Osteocyte (in vitro differentiated cells): ENCODE data around the gene IGF1. TPM values are rescaled to one million over a fixed set of nuclear protein-coding genes. Genes with fewer than 3 reads are reported as not detected.

ENCODE experiments used
- DNase-seq: peaks from one replicate; pipeline ENCODE4 v3.0.0; 2021; ENCODE audit warnings: mixed read lengths; ENCODE audit not compliant: unreplicated experiment; ENCODE audit errors: extremely low spot score
- H3K27ac Mint-ChIP-seq: one replicate; pipeline ENCODE4 v1.8.0; 2021; ENCODE audit warnings: mild to moderate bottlenecking, mixed read lengths; ENCODE audit not compliant: unreplicated experiment
- H3K27me3 Mint-ChIP-seq: one replicate; pipeline ENCODE4 v1.8.0; 2021; ENCODE audit warnings: mixed read lengths; ENCODE audit not compliant: unreplicated experiment
- H3K36me3 Mint-ChIP-seq: one replicate; pipeline ENCODE4 v1.8.0; 2021; ENCODE audit warnings: mixed read lengths; ENCODE audit not compliant: unreplicated experiment
- H3K4me1 Mint-ChIP-seq: one replicate; pipeline ENCODE4 v1.8.0; 2021; ENCODE audit warnings: mixed read lengths; ENCODE audit not compliant: unreplicated experiment
- H3K4me3 Mint-ChIP-seq: one replicate; pipeline ENCODE4 v1.8.0; 2021; ENCODE audit warnings: mild to moderate bottlenecking, moderate library complexity, mixed read lengths; ENCODE audit not compliant: unreplicated experiment
- H3K9me3 Mint-ChIP-seq: one replicate; pipeline ENCODE4 v1.8.0; 2021; ENCODE audit warnings: mixed read lengths; ENCODE audit not compliant: unreplicated experiment
- CTCF ChIP-seq: fragments of 200-600 bp; sonication (generic); IDR thresholded peaks from 2 replicates; pipeline ENCODE4 v1.5.0; 2021; ENCODE audit warnings: antibody characterized with exemption, mild to moderate bottlenecking, moderate library complexity
- total RNA-seq: library from RNA; stranded (reverse); gene quantifications from 2 replicates; pipeline ENCODE4 v1.2.1, GENCODE V29; 2021

Gene IGF1
- total RNA-seq, 1 donor from 2014 or later = 0.40 TPM

GRCh38 chr12:102487226-102487625 lies 6.9 kb upstream of the IGF1 start:
- Mint-ChIP-seq H3K4me1 (peaks cover 6% of the 10 kb centered on the region), H3K4me3 (no peak overlapping the region), H3K27ac (no peak overlapping the region), H3K36me3 (no peaks in the 10 kb centered on the region), H3K27me3 (peaks cover 17% of the 10 kb centered on the region), H3K9me3 (peaks cover 7% of the 10 kb centered on the region)
- no peak for DNase-seq
- no peak for TF ChIP-seq CTCF

- peaks cover 10% of the 10 kb centered on the region for H3K4me1 Mint-ChIP-seq
- H3K27me3 Mint-ChIP-seq = peaks cover 7% of the 10 kb centered on the region
- TF ChIP-seq CTCF = no peak
- no peak for DNase-seq
- no peak overlapping the region for H3K4me3 Mint-ChIP-seq
- peaks cover under 1% of the 10 kb centered on the region for H3K9me3 Mint-ChIP-seq
- no peak overlapping the region for H3K27ac Mint-ChIP-seq
- no peaks in the 10 kb centered on the region for H3K36me3 Mint-ChIP-seq
These were observed 5.8 kb upstream of the IGF1 start for GRCh38 chr12:102486153-102486552.

GRCh38 chr12:102484428-102484958 lies 4.1 kb upstream of the IGF1 start:
- no peaks in the 10 kb centered on the region for H3K9me3 Mint-ChIP-seq
- H3K4me3 Mint-ChIP-seq = peak overlapping the region; percentile 21
- peak; percentile 90 for TF ChIP-seq CTCF
- no peaks in the 10 kb centered on the region for H3K36me3 Mint-ChIP-seq
- no peak for DNase-seq
- peaks cover 10% of the 10 kb centered on the region for H3K4me1 Mint-ChIP-seq
- peak overlapping the region; percentile 9 for H3K27ac Mint-ChIP-seq
- H3K27me3 Mint-ChIP-seq = no peaks in the 10 kb centered on the region

- DNase-seq = no peak
- Mint-ChIP-seq H3K9me3 (no peaks in the 10 kb centered on the region), H3K4me3 (peak overlapping the region; percentile 21), H3K27ac (peak overlapping the region; percentile 9), H3K4me1 (peaks cover 10% of the 10 kb centered on the region), H3K36me3 (no peaks in the 10 kb centered on the region), H3K27me3 (no peaks in the 10 kb centered on the region)
- TF ChIP-seq CTCF = no peak
These were observed 3.7 kb upstream of the IGF1 start for GRCh38 chr12:102484017-102484416.

GRCh38 chr12:102483466-102483865 lies 3.1 kb upstream of the IGF1 start:
- TF ChIP-seq CTCF = no peak
- H3K27me3 Mint-ChIP-seq = no peaks in the 10 kb centered on the region
- H3K4me1 Mint-ChIP-seq = peaks cover 10% of the 10 kb centered on the region
- no peaks in the 10 kb centered on the region for H3K36me3 Mint-ChIP-seq
- H3K4me3 Mint-ChIP-seq = no peak overlapping the region
- no peak for DNase-seq
- no peaks in the 10 kb centered on the region for H3K9me3 Mint-ChIP-seq
- H3K27ac Mint-ChIP-seq = no peak overlapping the region
